ENCODE data around the gene BBC3.
"Not testable (repeated sequence)": the region's sequence is repeated elsewhere in the genome, so short reads cannot be mapped to it uniquely, and the experiment has no call there.

The BBC3 gene

GRCh38 chr19:47269596-47269995 is 38.6 kb upstream of the BBC3 start:
- peaks cover 5% of the 10 kb centered on the region for H3K36me3 ChIP-seq (ENCODE audit: control insufficient read depth, insufficient read depth, low read length)

GRCh38 chr19:47268028-47268427 is 37.0 kb upstream of the BBC3 start:
- Histone ChIP-seq H3K27me3 (ENCODE audit: control insufficient read depth, insufficient read depth, low read length) (no peaks in the 10 kb centered on the region), H3K4me3 (ENCODE audit: low read length) (no peak overlapping the region), H3K36me3 (ENCODE audit: control insufficient read depth, insufficient read depth, low read length) (peaks cover 5% of the 10 kb centered on the region), H3K9me3 (ENCODE audit: control insufficient read depth, low read length) (no peaks in the 10 kb centered on the region), H3K4me1 (ENCODE audit: control insufficient read depth, insufficient read depth, low read length) (peaks cover 5% of the 10 kb centered on the region), H3K9ac (ENCODE audit: low read length) (no peak overlapping the region)

More at GRCh38 chr19:47269596-47269995, 38.6 kb upstream of the BBC3 start:
- peaks cover 5% of the 10 kb centered on the region for H3K4me1 ChIP-seq (ENCODE audit: control insufficient read depth, insufficient read depth, low read length)
- H3K4me3 ChIP-seq (ENCODE audit: low read length): no peak overlapping the region
- H3K9ac ChIP-seq (ENCODE audit: low read length): no peak overlapping the region
- H3K9me3 ChIP-seq (ENCODE audit: control insufficient read depth, low read length): no peaks in the 10 kb centered on the region
- no peaks in the 10 kb centered on the region for H3K27me3 ChIP-seq (ENCODE audit: control insufficient read depth, insufficient read depth, low read length)

GRCh38 chr19:47267350-47267759 is 36.4 kb upstream of the BBC3 start:
- Histone ChIP-seq H3K9me3 (ENCODE audit: control insufficient read depth, low read length) (no peaks in the 10 kb centered on the region), H3K9ac (ENCODE audit: low read length) (no peak overlapping the region), H3K27me3 (ENCODE audit: control insufficient read depth, insufficient read depth, low read length) (no peaks in the 10 kb centered on the region), H3K4me3 (ENCODE audit: low read length) (no peak overlapping the region), H3K36me3 (ENCODE audit: control insufficient read depth, insufficient read depth, low read length) (peaks cover 5% of the 10 kb centered on the region), H3K4me1 (ENCODE audit: control insufficient read depth, insufficient read depth, low read length) (no peaks in the 10 kb centered on the region)

GRCh38 chr19:47266401-47266941 is 35.5 kb upstream of the BBC3 start:
- Histone ChIP-seq H3K9ac (ENCODE audit: low read length) (no peak overlapping the region), H3K27me3 (ENCODE audit: control insufficient read depth, insufficient read depth, low read length) (no peaks in the 10 kb centered on the region), H3K36me3 (ENCODE audit: control insufficient read depth, insufficient read depth, low read length) (peaks cover 5% of the 10 kb centered on the region), H3K4me3 (ENCODE audit: low read length) (no peak overlapping the region), H3K4me1 (ENCODE audit: control insufficient read depth, insufficient read depth, low read length) (no peaks in the 10 kb centered on the region), H3K9me3 (ENCODE audit: control insufficient read depth, low read length) (no peaks in the 10 kb centered on the region)

- Histone ChIP-seq H3K4me3 (ENCODE audit: low read length) (no peak overlapping the region), H3K9me3 (ENCODE audit: control insufficient read depth, low read length) (no peaks in the 10 kb centered on the region), H3K36me3 (ENCODE audit: control insufficient read depth, insufficient read depth, low read length) (peaks cover 10% of the 10 kb centered on the region), H3K27me3 (ENCODE audit: control insufficient read depth, insufficient read depth, low read length) (no peaks in the 10 kb centered on the region), H3K9ac (ENCODE audit: low read length) (no peak overlapping the region), H3K4me1 (ENCODE audit: control insufficient read depth, insufficient read depth, low read length) (no peaks in the 10 kb centered on the region)
Measured at GRCh38 chr19:47264629-47265028, 33.6 kb upstream of the BBC3 start.

GRCh38 chr19:47261946-47262793 is 31.2 kb upstream of the BBC3 start:
- not testable (repeated sequence) for H3K4me1 ChIP-seq (ENCODE audit: control insufficient read depth, insufficient read depth, low read length); H3K9me3 ChIP-seq (ENCODE audit: control insufficient read depth, low read length); H3K9ac ChIP-seq (ENCODE audit: low read length); H3K36me3 ChIP-seq (ENCODE audit: control insufficient read depth, insufficient read depth, low read length); H3K27me3 ChIP-seq (ENCODE audit: control insufficient read depth, insufficient read depth, low read length); H3K4me3 ChIP-seq (ENCODE audit: low read length)

GRCh38 chr19:47260476-47260875 is 29.5 kb upstream of the BBC3 start:
- no peak overlapping the region for H3K4me3 ChIP-seq (ENCODE audit: low read length)
- no peak overlapping the region for H3K9ac ChIP-seq (ENCODE audit: low read length)
- no peaks in the 10 kb centered on the region for H3K27me3 ChIP-seq (ENCODE audit: control insufficient read depth, insufficient read depth, low read length)
- peaks cover 5% of the 10 kb centered on the region for H3K36me3 ChIP-seq (ENCODE audit: control insufficient read depth, insufficient read depth, low read length)
- H3K9me3 ChIP-seq (ENCODE audit: control insufficient read depth, low read length): no peaks in the 10 kb centered on the region
- H3K4me1 ChIP-seq (ENCODE audit: control insufficient read depth, insufficient read depth, low read length): peaks cover 9% of the 10 kb centered on the region

- Histone ChIP-seq H3K27me3 (ENCODE audit: control insufficient read depth, insufficient read depth, low read length) (no peaks in the 10 kb centered on the region), H3K9ac (ENCODE audit: low read length) (no peak overlapping the region), H3K4me3 (ENCODE audit: low read length) (no peak overlapping the region), H3K9me3 (ENCODE audit: control insufficient read depth, low read length) (no peaks in the 10 kb centered on the region), H3K36me3 (ENCODE audit: control insufficient read depth, insufficient read depth, low read length) (peaks cover 5% of the 10 kb centered on the region), H3K4me1 (ENCODE audit: control insufficient read depth, insufficient read depth, low read length) (peaks cover 9% of the 10 kb centered on the region)
Measured at GRCh38 chr19:47258895-47259555, 28.0 kb upstream of the BBC3 start.

GRCh38 chr19:47258434-47258833 is 27.4 kb upstream of the BBC3 start:
- Histone ChIP-seq H3K9me3 (ENCODE audit: control insufficient read depth, low read length) (no peaks in the 10 kb centered on the region), H3K27me3 (ENCODE audit: control insufficient read depth, insufficient read depth, low read length) (no peaks in the 10 kb centered on the region), H3K36me3 (ENCODE audit: control insufficient read depth, insufficient read depth, low read length) (peaks cover 5% of the 10 kb centered on the region), H3K4me1 (ENCODE audit: control insufficient read depth, insufficient read depth, low read length) (peaks cover 9% of the 10 kb centered on the region), H3K4me3 (ENCODE audit: low read length) (peak overlapping the region; percentile 18), H3K9ac (ENCODE audit: low read length) (peak overlapping the region; percentile 73)

- Histone ChIP-seq H3K4me3 (ENCODE audit: low read length) (peak overlapping the region; percentile 18), H3K27me3 (ENCODE audit: control insufficient read depth, insufficient read depth, low read length) (no peaks in the 10 kb centered on the region), H3K9ac (ENCODE audit: low read length) (peak overlapping the region; percentile 73), H3K36me3 (ENCODE audit: control insufficient read depth, insufficient read depth, low read length) (peaks cover 5% of the 10 kb centered on the region), H3K9me3 (ENCODE audit: control insufficient read depth, low read length) (no peaks in the 10 kb centered on the region), H3K4me1 (ENCODE audit: control insufficient read depth, insufficient read depth, low read length) (peaks cover 9% of the 10 kb centered on the region)
Measured at GRCh38 chr19:47257411-47258169, 26.6 kb upstream of the BBC3 start.

- no peak overlapping the region for H3K4me3 ChIP-seq (ENCODE audit: low read length)
- peaks cover 5% of the 10 kb centered on the region for H3K36me3 ChIP-seq (ENCODE audit: control insufficient read depth, insufficient read depth, low read length)
- peak overlapping the region; percentile 95 for H3K9ac ChIP-seq (ENCODE audit: low read length)
- H3K4me1 ChIP-seq (ENCODE audit: control insufficient read depth, insufficient read depth, low read length): peaks cover 9% of the 10 kb centered on the region
- H3K9me3 ChIP-seq (ENCODE audit: control insufficient read depth, low read length): no peaks in the 10 kb centered on the region
- H3K27me3 ChIP-seq (ENCODE audit: control insufficient read depth, insufficient read depth, low read length): no peaks in the 10 kb centered on the region
Measured at GRCh38 chr19:47256693-47257410, 25.9 kb upstream of the BBC3 start.

Measured in mucosa of stomach (tissue), 1 donor.